Esophagus muscularis mucosa (tissue), 4 donors: ENCODE data around the gene ZNF619. TPM values are rescaled to one million over a fixed set of nuclear protein-coding genes. Genes with fewer than 3 reads are reported as not detected.

Experiments
- DNase-seq: peaks from one replicate; pipeline ENCODE4 v3.0.0-alpha.2; 2017; ENCODE audit errors: extremely low spot score
- H3K27ac ChIP-seq, 4 donors: fragments of 200-600 bp; sonication (generic); replicated peaks in 1 of 4; 1 replicate in 3 of 4; 2 replicates in 1 of 4; pipeline ENCODE4 v1.5.1; 2016 to 2019; ENCODE audit warnings: mild to moderate bottlenecking in 1 of 4
- H3K27me3 ChIP-seq, 4 donors: fragments of 200-600 bp; sonication (generic); one replicate each; pipeline versions ENCODE4 v1.5.1 to v1.6.0; 2016 to 2019
- H3K36me3 ChIP-seq, 4 donors: fragments of 200-600 bp; sonication (generic); one replicate each; pipeline ENCODE4 v1.5.1; 2016 to 2019
- H3K4me1 ChIP-seq, 4 donors: fragments of 200-600 bp; sonication (generic); one replicate each; pipeline ENCODE4 v1.5.1; 2016 to 2019
- H3K4me3 ChIP-seq, 4 donors: fragments of 200-600 bp; sonication (generic); 1 replicate in 2 of 4; 2 replicates in 2 of 4; pipeline ENCODE4 v1.5.1; 2016 to 2019; ENCODE audit warnings: mild to moderate bottlenecking in 4 of 4, moderate library complexity in 1 of 4
- H3K9me3 ChIP-seq, 4 donors: fragments of 200-600 bp; sonication (generic); 1 replicate in 3 of 4; 2 replicates in 1 of 4; pipeline ENCODE4 v1.5.1; 2016 to 2019
- CTCF ChIP-seq, 3 experiments: fragments of 200-600 bp in 2 of 3; fragments of 450-650 bp in 1 of 3; sonication (generic) in 2 of 3; IDR thresholded peaks; one replicate each; pipeline ENCODE4 v1.5.1; 2017 to 2019; ENCODE audit warnings: antibody characterized with exemption in 3 of 3, mild to moderate bottlenecking in 2 of 3, moderate library complexity in 1 of 3
- EP300 ChIP-seq: sonication (generic); formaldehyde crosslinking; IDR thresholded peaks from one replicate; pipeline ENCODE4 v1.6.1; 2017; ENCODE audit warnings: antibody characterized with exemption
- POLR2A ChIP-seq: fragments of 450-650 bp; IDR thresholded peaks from one replicate; pipeline ENCODE4 v1.6.1; 2017; ENCODE audit warnings: antibody characterized with exemption, moderate library complexity, mild to moderate bottlenecking, low read depth
- POLR2AphosphoS5 ChIP-seq, 2 donors: sonication (generic); formaldehyde crosslinking; IDR thresholded peaks; one replicate each; pipeline ENCODE4 v1.6.1; 2017; ENCODE audit warnings: antibody characterized with exemption in 2 of 2
- WGBS: methylation state at CpG from one replicate; pipeline ENCODE4 v1.1.5; 2018; 5-methylcytosine and 5-hydroxymethylcytosine counted together
- intact Hi-C: fragments of 100-400 bp; cut with DNase I; formaldehyde crosslinking; loops from one replicate; pipeline ENCODE4 v1.15.1; 2023
- total RNA-seq, 4 donors: library from RNA; depleted of rRNA; stranded (reverse); fragments of >200 nt; gene quantifications; one replicate each; pipeline versions ENCODE4 v1.1.0 to v1.2.1, GENCODE V29; 2016

Gene ZNF619
- total RNA-seq, result 1 to 10 TPM; 2.8 to 5.4 (median 3.5) TPM

- Histone ChIP-seq H3K9me3 (no peaks in the 10 kb centered on the region), H3K27me3 (no peaks in the 10 kb centered on the region), H3K27ac (peak within 1 kb of the TSS; percentile 71 to 75 (median 73)), H3K4me3 (peak within 1 kb of the TSS; percentile 66 to 88 (median 72)), H3K4me1 (peaks cover 7 to 15% (median 13%) of the 10 kb centered on the region in 4 donors), H3K36me3 (peaks cover 12 to 30% (median 21%) of the 10 kb centered on the region in 4 donors)
- DNase-seq, result peak; percentile 95
- WGBS, result 14% methylated on average over 46 of the region's 48 CpGs
- intact Hi-C loops, result loop anchor here (5.0 kb wide), 1 partner anchor 46 kb away; the partner anchor contains the start of gene ZNF621
- TF ChIP-seq EP300 (no peak), POLR2AphosphoS5 (IDR thresholded peaks at IDR 0.05) (peak; percentile 28 to 52)
Measured at GRCh38 chr3:40476478-40477470, at the start of gene ZNF619. Gene ZNF619 (plus strand): TSS chr3:40477122. CDS start chr3:40477980, 858 bp downstream.

GRCh38 chr3:40432793-40433192 lies 44.1 kb upstream of the ZNF619 start:
- Histone ChIP-seq H3K27ac (no peak overlapping the region), H3K36me3 (peaks cover 0 to 6% (median 0%) of the 10 kb centered on the region in 4 donors), H3K27me3 (no peaks in the 10 kb centered on the region), H3K9me3 (no peaks in the 10 kb centered on the region), H3K4me1 (no peaks in the 10 kb centered on the region), H3K4me3 (no peak overlapping the region)
- DNase-seq, result no peak
- WGBS, result 82% methylated on average over 2 of the region's 2 CpGs
- TF ChIP-seq POLR2AphosphoS5 (IDR thresholded peaks at IDR 0.05), result no peak
- TF ChIP-seq EP300, result no peak
- TF ChIP-seq CTCF (IDR thresholded peaks at IDR 0.05), result no peak
- TF ChIP-seq POLR2A, result no peak
- intact Hi-C loops, result no loop called here

- intact Hi-C loops, result no loop called here
- DNase-seq, result no peak
Measured at GRCh38 chr3:40437889-40438288, 39.0 kb upstream of the ZNF619 start.

GRCh38 chr3:40445062-40445461 lies 31.9 kb upstream of the ZNF619 start:
- intact Hi-C loops, result no loop called here
- Histone ChIP-seq H3K27ac (no peak overlapping the region), H3K36me3 (peaks cover 9 to 25% (median 11%) of the 10 kb centered on the region in 4 donors), H3K27me3 (no peaks in the 10 kb centered on the region), H3K4me3 (no peak overlapping the region), H3K9me3 (no peaks in the 10 kb centered on the region), H3K4me1 (no peaks in the 10 kb centered on the region)
- DNase-seq, result no peak
- 95% methylated on average over 6 of the region's 9 CpGs for WGBS
- TF ChIP-seq CTCF (IDR thresholded peaks at IDR 0.05), result no peak

More at GRCh38 chr3:40437889-40438288, 39.0 kb upstream of the ZNF619 start:
- no peak overlapping the region for H3K27ac ChIP-seq
- no peaks in the 10 kb centered on the region for H3K9me3 ChIP-seq
- TF ChIP-seq CTCF (IDR thresholded peaks at IDR 0.05), result no peak
- TF ChIP-seq EP300, result no peak
- no peak for TF ChIP-seq POLR2A
- no peak for TF ChIP-seq POLR2AphosphoS5 (IDR thresholded peaks at IDR 0.05)
- H3K4me1 ChIP-seq, result no peaks in the 10 kb centered on the region
- peaks cover 0 to 6% (median 0%) of the 10 kb centered on the region in 4 donors for H3K36me3 ChIP-seq
- no peaks in the 10 kb centered on the region for H3K27me3 ChIP-seq
- WGBS, result 77% methylated on average over 5 of the region's 5 CpGs
- no peak overlapping the region for H3K4me3 ChIP-seq

GRCh38 chr3:40445880-40446279 lies 31.0 kb upstream of the ZNF619 start:
- Histone ChIP-seq H3K27me3 (no peaks in the 10 kb centered on the region), H3K27ac (no peak overlapping the region), H3K4me3 (no peak overlapping the region), H3K4me1 (no peaks in the 10 kb centered on the region), H3K9me3 (no peaks in the 10 kb centered on the region), H3K36me3 (peaks cover 9 to 31% (median 11%) of the 10 kb centered on the region in 4 donors)
- intact Hi-C loops, result no loop called here
- WGBS, result 73% methylated on average over 4 of the region's 4 CpGs
- TF ChIP-seq EP300 (no peak), CTCF (IDR thresholded peaks at IDR 0.05) (no peak), POLR2AphosphoS5 (IDR thresholded peaks at IDR 0.05) (no peak), POLR2A (no peak)
- no peak for DNase-seq
